Lung (tissue), 12 donors: ENCODE results near the gene TSPAN13. TPM values are rescaled to one million over a fixed set of nuclear protein-coding genes. Genes with fewer than 3 reads are reported as not detected.

ENCODE experiments used
- ATAC-seq: fragments of 200-7000 bp; cut with Tn5 transposase; one replicate; pipeline ENCODE4 v1.9.1; 2020; ENCODE audit warnings: moderate number of reproducible peaks; ENCODE audit not compliant: insufficient read depth, low FRiP score
- DNase-seq, 3 donors: peaks; one replicate each; pipeline ENCODE4 v3.0.0-alpha.2; 2013 to 2017
- H3K27ac ChIP-seq, 2 donors: one replicate each; pipeline ENCODE4 v1.5.1; 2013; ENCODE audit warnings: mild to moderate bottlenecking in 2 of 2, moderate library complexity in 2 of 2, control low read depth in 1 of 2, inconsistent platforms in 1 of 2, low read depth in 1 of 2, low read length in 1 of 2
- H3K27me3 ChIP-seq, 3 donors: one replicate each; pipeline ENCODE4 v1.5.1; 2013; ENCODE audit warnings: low read length in 2 of 3; ENCODE audit not compliant: control insufficient read depth in 3 of 3, insufficient read depth in 3 of 3
- H3K36me3 ChIP-seq, 4 donors: one replicate each; pipeline ENCODE4 v1.5.1; 2013; ENCODE audit warnings: low read length in 4 of 4, mild to moderate bottlenecking in 1 of 4, moderate library complexity in 1 of 4; ENCODE audit not compliant: control insufficient read depth in 4 of 4, insufficient read depth in 4 of 4
- H3K4me1 ChIP-seq, 5 donors: one replicate each; pipeline ENCODE4 v1.5.1; 2013; ENCODE audit warnings: low read length in 5 of 5, mild to moderate bottlenecking in 2 of 5, moderate library complexity in 1 of 5; ENCODE audit not compliant: control insufficient read depth in 5 of 5, insufficient read depth in 5 of 5
- H3K4me3 ChIP-seq: one replicate; pipeline ENCODE4 v1.5.1; 2013; ENCODE audit warnings: mild to moderate bottlenecking, control low read depth, moderate library complexity
- H3K9ac ChIP-seq, 2 donors: one replicate each; pipeline ENCODE4 v1.5.1; 2013; ENCODE audit warnings: low read length in 2 of 2, control low read depth in 1 of 2; ENCODE audit not compliant: insufficient read depth in 1 of 2
- H3K9me3 ChIP-seq, 4 donors: one replicate each; pipeline ENCODE4 v1.5.1; 2013; ENCODE audit warnings: low read length in 3 of 4, mild to moderate bottlenecking in 1 of 4, moderate library complexity in 1 of 4; ENCODE audit not compliant: control insufficient read depth in 4 of 4, insufficient read depth in 3 of 4
- WGBS, 2 donors: extraction: QIAGEN DNeasy Blood & Tissue Kit; methylation state at CpG; one replicate each; pipeline ENCODE4 v1.1.7; 2013; 5-methylcytosine and 5-hydroxymethylcytosine counted together
- polyA plus RNA-seq, 2 donors: library from polyadenylated mRNA; stranded (reverse); fragments of 200-250 nt; gene quantifications; one replicate each; pipeline ENCODE4 v1.2.1, GENCODE V29; 2013
- total RNA-seq, 2 donors: library from RNA; depleted of rRNA in 1 of 2; stranded (reverse); fragments of >200 nt in 1 of 2; gene quantifications; one replicate each; pipeline ENCODE4 v1.2.1, GENCODE V29; 2014 to 2021
- TF ChIP-seq, protein P1 (sequence below): IDR thresholded peaks from 2 replicates; pipeline ENCODE4 v1.5.1; 2012; ENCODE audit warnings: mild to moderate bottlenecking; ENCODE audit errors: control extremely low read depth, extremely low read depth
- donor health status: control.
- donor health status: control.
- donor health status: Bipolar disorder and iron deficiency.
- donor health status: healthy.
- donor health status: DM: yes; HTN: yes; CAD: no.

The TSPAN13 gene
- total and polyA plus RNA-seq, 4 donors, result 81.1 to 143 (median 125) TPM

DNA sequence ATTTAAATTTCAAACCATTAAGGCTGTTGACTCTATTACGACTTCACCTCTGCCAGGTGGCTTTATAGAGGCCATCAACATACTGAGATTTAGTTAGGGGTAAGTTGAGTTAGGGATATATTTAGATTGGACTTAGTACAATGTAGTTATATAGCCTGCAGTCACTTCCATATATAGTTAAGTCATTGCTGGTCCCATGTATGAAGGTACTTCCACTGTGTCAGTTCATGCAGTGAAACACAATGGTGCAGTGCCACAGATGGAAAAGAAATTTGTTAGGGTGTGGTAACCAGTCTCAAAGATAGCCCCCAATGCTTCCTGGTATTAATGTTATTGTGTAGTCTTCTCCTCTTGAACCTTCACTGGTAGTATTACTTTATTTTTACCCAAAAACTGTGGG, 12.6 kb upstream of the TSPAN13 start:
- Histone ChIP-seq H3K27ac (peak overlapping the region in 1 of 2 donors; percentile 87), H3K4me1 (peaks cover 0 to 48% (median 9%) of the 10 kb centered on the region in 5 donors), H3K36me3 (no peaks in the 10 kb centered on the region), H3K27me3 (no peaks in the 10 kb centered on the region), H3K9ac (no peak overlapping the region), H3K4me3 (no peak overlapping the region), H3K9me3 (no peaks in the 10 kb centered on the region)
- DNase-seq (no peak), ATAC-seq (no peak)
- TF ChIP-seq, protein P1, sequence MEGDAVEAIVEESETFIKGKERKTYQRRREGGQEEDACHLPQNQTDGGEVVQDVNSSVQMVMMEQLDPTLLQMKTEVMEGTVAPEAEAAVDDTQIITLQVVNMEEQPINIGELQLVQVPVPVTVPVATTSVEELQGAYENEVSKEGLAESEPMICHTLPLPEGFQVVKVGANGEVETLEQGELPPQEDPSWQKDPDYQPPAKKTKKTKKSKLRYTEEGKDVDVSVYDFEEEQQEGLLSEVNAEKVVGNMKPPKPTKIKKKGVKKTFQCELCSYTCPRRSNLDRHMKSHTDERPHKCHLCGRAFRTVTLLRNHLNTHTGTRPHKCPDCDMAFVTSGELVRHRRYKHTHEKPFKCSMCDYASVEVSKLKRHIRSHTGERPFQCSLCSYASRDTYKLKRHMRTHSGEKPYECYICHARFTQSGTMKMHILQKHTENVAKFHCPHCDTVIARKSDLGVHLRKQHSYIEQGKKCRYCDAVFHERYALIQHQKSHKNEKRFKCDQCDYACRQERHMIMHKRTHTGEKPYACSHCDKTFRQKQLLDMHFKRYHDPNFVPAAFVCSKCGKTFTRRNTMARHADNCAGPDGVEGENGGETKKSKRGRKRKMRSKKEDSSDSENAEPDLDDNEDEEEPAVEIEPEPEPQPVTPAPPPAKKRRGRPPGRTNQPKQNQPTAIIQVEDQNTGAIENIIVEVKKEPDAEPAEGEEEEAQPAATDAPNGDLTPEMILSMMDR, result no peak
- WGBS, 2 donors, result 94 to 97% methylated on average over 1 of the region's 1 CpG

DNA sequence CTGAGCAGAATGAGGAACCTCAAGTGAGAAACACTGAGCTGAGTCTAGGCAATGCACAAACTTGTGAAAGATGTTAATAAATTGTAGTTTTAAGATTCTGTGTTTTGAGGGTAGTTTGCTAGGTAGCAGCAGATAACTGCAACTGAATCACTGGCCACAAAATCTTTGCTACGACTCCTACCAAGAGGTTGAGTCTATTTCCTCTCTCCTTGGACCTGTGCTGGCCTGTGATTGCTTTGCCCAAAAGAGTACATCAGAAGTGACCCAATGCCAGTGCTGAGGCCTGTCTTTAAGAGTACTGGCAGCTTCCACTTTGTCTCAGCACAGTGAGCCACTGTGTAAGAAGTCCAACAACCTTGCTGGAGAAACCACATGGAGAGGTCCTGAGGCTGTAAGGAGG, 11.9 kb upstream of the TSPAN13 start:
- 91 to 92% methylated on average over 1 of the region's 1 CpG for WGBS, 2 donors
- Histone ChIP-seq H3K4me3 (no peak overlapping the region), H3K9me3 (no peaks in the 10 kb centered on the region), H3K36me3 (no peaks in the 10 kb centered on the region), H3K9ac (no peak overlapping the region), H3K4me1 (peaks cover 0 to 51% (median 9%) of the 10 kb centered on the region in 5 donors), H3K27ac (peak overlapping the region in 1 of 2 donors; percentile 87), H3K27me3 (no peaks in the 10 kb centered on the region)
- ATAC-seq, result no peak
- TF ChIP-seq, protein P1, result no peak
- DNase-seq, result no peak

DNA sequence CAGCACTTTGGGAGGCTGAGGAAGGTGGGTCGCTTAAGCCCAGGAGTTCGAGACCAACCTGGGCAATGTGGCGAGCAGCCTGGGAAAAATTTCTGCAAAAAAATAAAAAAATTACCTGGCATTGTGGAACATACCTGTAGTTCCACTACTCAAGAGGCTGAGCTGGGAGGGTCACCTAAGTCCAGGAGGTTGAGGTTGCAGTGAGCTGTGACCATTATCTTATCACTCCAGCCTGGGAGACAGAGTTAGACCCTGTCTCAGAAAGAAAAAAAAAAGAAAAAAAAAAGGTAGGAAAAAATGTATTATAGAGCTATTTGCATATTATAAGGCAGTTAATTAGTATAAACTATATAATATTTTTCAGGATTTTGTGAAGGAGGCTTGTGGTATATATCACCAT, 11.0 kb upstream of the TSPAN13 start:
- DNase-seq (no peak), ATAC-seq (no peak)
- H3K36me3 ChIP-seq, result no peaks in the 10 kb centered on the region
- no peaks in the 10 kb centered on the region for H3K27me3 ChIP-seq
- H3K9ac ChIP-seq, result no peak overlapping the region
- TF ChIP-seq, protein P1, result no peak
- 97% methylated on average over 3 of the region's 3 CpGs for WGBS, 2 donors
- H3K4me3 ChIP-seq, result no peak overlapping the region
- no peaks in the 10 kb centered on the region for H3K9me3 ChIP-seq
- H3K27ac ChIP-seq, result no peak overlapping the region
- peaks cover 0 to 56% (median 9%) of the 10 kb centered on the region in 5 donors for H3K4me1 ChIP-seq

DNA sequence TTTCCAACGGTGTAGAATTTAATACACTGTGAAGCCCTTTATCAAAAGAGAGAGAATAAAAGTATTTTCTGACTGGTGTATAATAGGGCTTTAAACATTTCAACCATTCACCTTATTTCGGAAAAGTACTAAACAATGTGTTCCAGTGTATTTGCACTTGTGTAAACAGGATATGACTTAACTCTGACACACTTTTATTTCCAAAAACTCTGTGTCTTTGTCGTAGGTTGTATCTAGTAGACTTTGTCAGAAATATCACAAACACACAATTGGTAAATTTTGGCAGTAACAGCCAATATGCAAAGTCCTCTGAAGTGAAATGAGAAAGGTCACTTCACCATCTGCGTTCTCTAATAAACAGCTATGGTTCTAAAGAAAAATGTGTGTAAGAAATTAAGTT, 10.3 kb upstream of the TSPAN13 start:
- peak overlapping the region in 1 of 2 donors; percentile 13 for H3K27ac ChIP-seq
- DNase-seq, result peak in 2 of 3 donors; percentile 94 to 95
- ATAC-seq, result no peak

More for the DNA sequence above, 10.3 kb upstream of the TSPAN13 start:
- H3K9ac ChIP-seq, result no peak overlapping the region
- 45 to 56% methylated on average over 4 of the region's 4 CpGs for WGBS, 2 donors
- H3K4me3 ChIP-seq, result no peak overlapping the region
- H3K4me1 ChIP-seq, result peaks cover 0 to 56% (median 9%) of the 10 kb centered on the region in 5 donors
- TF ChIP-seq, protein P1, result no peak
- H3K27me3 ChIP-seq, result no peaks in the 10 kb centered on the region
- H3K36me3 ChIP-seq, result no peaks in the 10 kb centered on the region
- no peaks in the 10 kb centered on the region for H3K9me3 ChIP-seq
